Islet precursor cell (in vitro differentiated cells): ENCODE data around the gene WWP2.
A peak's percentile ranks its signal among the peaks of the same experiment; 100 is the strongest.
"Not testable (repeated sequence)": the region's sequence is repeated elsewhere in the genome, so short reads cannot be mapped to it uniquely, and the experiment has no call there.

Source experiments
- DNase-seq: peaks from one replicate; pipeline ENCODE4 v3.0.0-alpha.2; 2018

The WWP2 gene

GRCh38 chr16:69833357-69834282, 71.5 kb downstream of the WWP2 start:
- DNase-seq: no peak

- no peak for DNase-seq
Measured at GRCh38 chr16:69834807-69835466, 72.8 kb downstream of the WWP2 start.

- DNase-seq: no peak
Measured at GRCh38 chr16:69836257-69836656, 74.1 kb downstream of the WWP2 start.

- no peak for DNase-seq
Measured at GRCh38 chr16:69837380-69837779, 75.2 kb downstream of the WWP2 start.

GRCh38 chr16:69838489-69838888, 76.4 kb downstream of the WWP2 start:
- no peak for DNase-seq

GRCh38 chr16:69839240-69839688, 77.1 kb downstream of the WWP2 start:
- no peak for DNase-seq

GRCh38 chr16:69839798-69840409, 77.8 kb downstream of the WWP2 start:
- no peak for DNase-seq

- DNase-seq: no peak
Measured at GRCh38 chr16:69840975-69841374, 78.8 kb downstream of the WWP2 start.

GRCh38 chr16:69844441-69844840, 82.3 kb downstream of the WWP2 start:
- DNase-seq: no peak

- DNase-seq: peak; percentile 79
Measured at GRCh38 chr16:69845181-69845580, 83.0 kb downstream of the WWP2 start.

GRCh38 chr16:69847643-69848042, 85.5 kb downstream of the WWP2 start:
- no peak for DNase-seq

GRCh38 chr16:69848637-69849545, 86.8 kb downstream of the WWP2 start:
- peak; percentile 82 for DNase-seq

- no peak for DNase-seq
Measured at GRCh38 chr16:69851491-69852240, 89.5 kb downstream of the WWP2 start.

GRCh38 chr16:69852815-69853214, 90.7 kb downstream of the WWP2 start:
- DNase-seq: no peak

- peak; percentile 99 for DNase-seq
Measured at GRCh38 chr16:69853481-69853880, 91.3 kb downstream of the WWP2 start.

- DNase-seq: not testable (repeated sequence)
Measured at GRCh38 chr16:69854776-69855175, 92.6 kb downstream of the WWP2 start.

- DNase-seq: no peak
Measured at GRCh38 chr16:69855592-69855991, 93.5 kb downstream of the WWP2 start.

- DNase-seq: no peak
Measured at GRCh38 chr16:69858191-69859104, 96.3 kb downstream of the WWP2 start.

GRCh38 chr16:69859105-69859989, 97.2 kb downstream of the WWP2 start:
- peak; percentile 64 for DNase-seq
